GM04504 (cell line): ENCODE data around the gene PROM1.
A peak's percentile ranks its signal among the peaks of the same experiment; 100 is the strongest.

Experiments
- DNase-seq: peaks from one replicate; pipeline ENCODE4 v3.0.0-alpha.2; 2012; ENCODE audit warnings: low read depth

PROM1 gene

GRCh38 chr4:15942283-15942682 is 141.5 kb downstream of the PROM1 start:
- no peak for DNase-seq

GRCh38 chr4:15938640-15939039 is 145.2 kb downstream of the PROM1 start, which contains the start of gene FGFBP1:
Gene FGFBP1 (minus strand): TSS chr4:15938740. CDS start chr4:15936632, 2,108 bp downstream.
- DNase-seq: no peak

GRCh38 chr4:15938182-15938581 is 145.6 kb downstream of the PROM1 start:
- DNase-seq: no peak

DNA sequence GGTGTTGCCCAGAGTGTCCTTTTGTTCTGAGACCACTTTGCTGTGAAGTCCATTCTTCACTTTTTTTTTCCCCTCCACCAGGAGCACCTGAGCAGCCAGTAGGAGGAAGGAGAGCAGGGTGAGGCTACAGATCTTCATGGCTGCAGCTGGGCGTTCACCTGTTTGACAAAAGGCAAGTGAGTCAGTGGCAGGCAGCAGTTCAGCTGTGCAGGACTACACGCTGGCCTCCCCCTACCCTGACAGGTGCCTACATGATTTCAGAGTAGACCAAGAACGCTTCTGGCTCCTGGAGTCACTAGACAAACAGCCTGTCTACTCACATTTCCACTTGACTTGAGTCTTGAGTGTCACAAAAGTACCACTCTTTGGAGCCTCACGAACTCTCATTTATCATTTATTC is 147.3 kb downstream of the PROM1 start:
- no peak for DNase-seq

DNA sequence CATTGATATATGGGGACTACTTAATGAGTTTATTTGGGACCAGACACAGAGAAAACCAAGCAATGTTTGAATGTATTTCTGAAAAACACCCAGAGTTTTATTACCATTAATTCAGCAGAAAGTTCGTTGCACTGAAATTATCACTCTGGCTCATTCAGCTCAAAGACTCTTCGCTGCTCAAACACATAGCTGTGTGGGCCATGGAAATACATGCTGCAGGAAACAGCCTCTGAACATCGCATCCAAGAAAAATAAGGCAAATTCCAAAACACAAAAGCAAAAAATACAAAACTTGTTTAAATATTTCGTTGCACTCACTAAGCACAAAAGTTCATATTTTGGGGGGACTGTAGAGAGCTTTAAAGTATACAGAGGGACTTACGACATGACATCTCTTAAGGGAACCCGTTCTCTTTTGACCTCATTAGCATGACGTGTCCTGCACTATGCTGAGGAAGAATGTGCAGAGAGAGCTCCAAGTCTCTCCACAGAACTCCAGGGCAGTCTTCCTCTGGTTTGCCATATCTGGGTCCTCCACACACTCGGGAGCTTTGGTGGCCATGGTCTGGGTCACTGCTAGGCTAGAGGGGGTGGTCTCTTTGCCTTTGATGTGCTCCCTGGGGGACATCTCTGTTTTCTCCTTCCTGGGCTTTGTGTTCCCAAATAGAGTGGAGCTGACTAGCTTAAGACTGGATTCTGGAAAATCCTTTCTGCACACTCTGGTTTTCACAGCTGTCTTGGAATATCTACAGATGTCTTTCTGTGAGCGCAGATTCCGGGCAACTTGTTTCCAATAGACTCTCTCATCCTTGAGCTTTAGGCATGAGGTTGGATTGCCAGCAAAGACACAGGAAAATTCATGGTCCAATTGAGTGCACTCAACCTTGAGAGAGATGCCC is 148.1 kb downstream of the PROM1 start:
- DNase-seq: no peak

DNA sequence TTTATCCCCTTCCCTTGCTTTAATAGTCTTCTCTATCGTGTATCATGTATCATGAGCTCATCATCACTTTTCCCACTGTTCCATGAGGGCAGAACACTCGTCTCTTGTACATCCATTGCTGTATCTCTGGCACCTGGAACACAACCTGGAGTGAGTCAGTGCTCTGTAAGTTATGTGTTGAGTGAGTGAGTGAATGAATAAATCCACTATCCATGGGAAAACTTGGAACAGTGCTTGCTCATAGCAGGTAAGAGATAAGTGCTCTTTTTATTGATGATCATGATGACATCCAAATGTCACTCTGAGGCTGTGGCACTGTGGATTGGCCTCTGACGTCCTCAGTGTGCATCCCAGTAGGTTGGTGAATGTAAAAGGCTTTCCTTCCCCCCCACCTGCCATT is 149.6 kb downstream of the PROM1 start:
- DNase-seq: no peak

DNA sequence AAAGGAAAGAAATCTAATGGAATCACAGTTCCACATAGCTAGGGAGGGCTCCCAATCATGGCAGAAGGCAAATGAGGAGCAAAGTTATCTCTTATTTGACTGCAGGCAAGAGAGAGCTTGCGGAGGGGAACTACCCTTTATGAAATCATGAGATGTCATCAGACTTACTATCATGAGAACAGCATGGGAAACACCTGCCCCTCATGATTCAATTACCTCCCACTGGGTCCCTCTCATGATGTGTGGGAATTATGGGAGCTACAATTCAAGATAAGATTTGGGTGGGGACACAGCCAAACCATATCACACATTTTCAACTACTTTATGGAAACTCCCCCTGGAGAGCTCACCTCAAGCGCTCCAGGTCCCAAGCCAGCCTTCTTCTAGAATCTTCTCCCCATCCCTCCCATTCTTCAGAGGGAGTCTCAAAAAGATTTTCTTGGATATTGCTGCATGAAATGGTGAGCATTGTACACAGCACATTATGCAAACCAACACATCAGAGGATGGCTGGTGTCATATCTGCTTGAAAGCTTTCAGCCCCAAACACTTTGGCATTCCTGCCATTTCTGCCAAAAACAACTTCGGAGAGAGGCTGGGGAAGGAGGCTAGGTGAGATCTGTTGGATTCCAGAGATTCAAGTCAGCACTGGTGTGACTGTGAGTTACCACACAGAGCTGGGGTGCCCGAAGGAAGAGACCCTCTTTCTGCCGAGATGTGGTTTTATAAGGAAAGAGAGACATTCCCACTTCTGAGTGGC is 152.2 kb downstream of the PROM1 start:
- DNase-seq: no peak

DNA sequence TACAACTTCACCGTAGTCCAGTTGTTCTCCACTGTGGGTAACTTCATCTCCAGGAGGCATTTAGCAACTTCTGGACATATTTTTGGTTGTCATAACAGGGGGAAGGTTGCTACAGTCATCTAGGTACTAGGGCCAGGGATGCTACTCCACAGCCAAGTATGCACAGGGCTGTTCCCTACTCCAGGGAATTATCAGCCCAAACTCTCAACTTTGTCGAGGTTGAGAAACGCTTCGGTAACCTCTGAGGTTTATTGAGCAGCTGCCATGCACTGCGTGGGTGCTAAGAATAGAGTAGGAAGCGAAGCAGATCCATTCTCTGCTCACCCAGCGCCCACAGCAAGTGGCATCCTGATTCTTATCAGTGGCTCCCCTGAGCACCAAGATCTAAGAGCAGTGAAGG is 153.5 kb downstream of the PROM1 start:
- DNase-seq: no peak

- DNase-seq: no peak
Measured at GRCh38 chr4:15929540-15929939, 154.3 kb downstream of the PROM1 start.

GRCh38 chr4:15928883-15929282 is 154.9 kb downstream of the PROM1 start:
- DNase-seq: no peak

- no peak for DNase-seq
Measured at GRCh38 chr4:15926486-15926885, 157.3 kb downstream of the PROM1 start.

- DNase-seq: no peak
Measured at GRCh38 chr4:15925830-15926229, 158.0 kb downstream of the PROM1 start.

- no peak for DNase-seq
Measured at GRCh38 chr4:15921592-15921932, 162.3 kb downstream of the PROM1 start.

DNA sequence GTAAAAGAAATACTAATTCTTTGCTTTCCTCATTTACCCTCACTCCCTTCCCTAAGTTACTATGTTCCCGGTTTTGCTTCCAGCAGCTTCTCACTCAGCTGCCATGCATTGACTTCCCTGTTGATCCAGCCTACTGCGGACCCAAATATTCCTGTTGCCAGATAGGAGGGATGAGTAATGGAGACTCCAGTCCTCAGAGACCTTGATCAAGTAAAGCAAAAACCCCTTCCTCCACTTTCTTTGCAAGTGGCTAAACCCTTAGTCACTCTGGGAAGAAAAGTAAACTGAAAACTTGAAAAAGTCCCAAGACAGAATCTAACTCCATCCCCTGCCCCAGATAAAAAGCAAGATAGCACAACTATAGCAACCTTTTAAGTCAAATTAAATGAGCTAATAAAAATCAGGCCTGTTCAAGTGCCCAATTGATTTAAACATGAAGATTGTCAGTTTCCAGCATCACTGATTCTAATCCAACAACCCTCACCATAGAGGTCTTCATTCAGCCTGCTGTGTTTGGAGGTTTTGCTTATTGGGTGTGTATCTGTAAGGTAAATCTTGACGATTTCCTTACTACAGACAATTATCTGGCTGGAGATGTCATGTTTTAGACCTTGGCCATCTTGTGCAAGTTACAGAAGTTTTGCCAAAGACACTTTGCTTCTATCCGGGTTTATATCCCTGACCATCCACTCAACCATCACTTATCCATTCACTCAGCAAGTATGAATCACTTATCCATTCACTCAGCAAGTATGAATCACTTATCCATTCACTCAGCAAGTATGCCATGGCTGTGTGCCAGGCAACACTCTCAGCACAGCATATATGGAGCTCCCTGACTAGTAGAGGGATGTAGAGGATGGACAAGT is 162.9 kb downstream of the PROM1 start:
- DNase-seq: peak; percentile 95

DNA sequence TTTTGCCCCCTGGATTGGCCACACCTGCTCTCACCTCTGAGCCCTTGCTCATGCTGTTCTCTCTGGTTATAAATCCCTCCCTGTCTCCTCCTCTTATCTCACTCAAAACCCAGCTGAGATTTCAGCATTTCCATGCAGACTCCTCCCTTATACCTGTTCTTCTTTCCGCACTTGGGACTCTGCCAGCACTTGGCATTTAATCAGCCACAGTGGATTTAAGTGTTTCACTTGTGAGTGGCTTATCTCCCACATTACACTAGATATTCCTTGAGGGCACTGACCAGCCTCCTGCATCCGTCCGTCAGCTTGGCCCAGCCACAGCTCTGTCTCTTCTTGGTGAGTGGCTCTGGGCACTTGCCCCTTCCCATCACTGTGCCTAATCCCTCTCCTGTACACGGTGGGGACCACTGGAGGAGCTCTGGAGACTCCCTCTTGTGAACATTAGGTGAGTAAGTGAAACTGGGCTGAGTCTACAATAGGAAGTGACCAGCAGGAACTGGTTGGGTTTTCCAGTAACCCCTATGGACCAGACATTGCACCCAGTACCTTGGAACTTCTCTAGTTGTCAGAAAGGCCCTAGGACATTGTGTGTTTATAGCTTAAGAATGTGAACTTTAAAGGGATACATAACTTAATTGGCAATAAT is 165.2 kb downstream of the PROM1 start:
- no peak for DNase-seq
